Sigmoid colon (tissue), 7 donors: ENCODE data around the gene PPM1E. TPM values are rescaled to one million over a fixed set of nuclear protein-coding genes. Genes with fewer than 3 reads are reported as not detected.

Experiments
- DNase-seq: peaks from one replicate; pipeline ENCODE4 v3.0.0-alpha.2; 2019
- H3K27ac ChIP-seq, 4 donors: fragments of 200-600 bp; sonication (generic); one replicate each; pipeline ENCODE4 v1.5.1; 2016 to 2019; ENCODE audit warnings: mild to moderate bottlenecking in 1 of 4
- H3K27me3 ChIP-seq, 3 donors: fragments of 200-600 bp; sonication (generic); one replicate each; pipeline ENCODE4 v1.5.1; 2019; ENCODE audit warnings: mild to moderate bottlenecking in 1 of 3
- H3K36me3 ChIP-seq, 4 donors: fragments of 200-600 bp; sonication (generic); one replicate each; pipeline ENCODE4 v1.5.1; 2016 to 2019
- H3K4me1 ChIP-seq, 4 donors: fragments of 200-600 bp; sonication (generic); one replicate each; pipeline ENCODE4 v1.5.1; 2017 to 2019
- H3K4me3 ChIP-seq, 4 donors: fragments of 200-600 bp; sonication (generic); one replicate each; pipeline ENCODE4 v1.5.1; 2017 to 2019; ENCODE audit warnings: mild to moderate bottlenecking in 2 of 4, moderate library complexity in 1 of 4
- H3K9me3 ChIP-seq, 4 donors: fragments of 200-600 bp in 3 of 4; sonication (generic) in 3 of 4; one replicate each; pipeline versions ENCODE4 v1.5.1 to v1.6.1; 2013 to 2019
- EP300 ChIP-seq, 4 donors: sonication (generic); formaldehyde crosslinking; IDR thresholded peaks; one replicate each; pipeline ENCODE4 v1.6.1; 2017; ENCODE audit warnings: antibody characterized with exemption in 4 of 4
- POLR2A ChIP-seq, 2 donors: fragments of 450-650 bp; IDR thresholded peaks; one replicate each; pipeline ENCODE4 v1.6.1; 2016; ENCODE audit warnings: antibody characterized with exemption in 2 of 2, mild to moderate bottlenecking in 2 of 2, moderate library complexity in 2 of 2
- POLR2AphosphoS5 ChIP-seq, 4 donors: sonication (generic); formaldehyde crosslinking; IDR thresholded peaks; one replicate each; pipeline ENCODE4 v1.6.1; 2017; ENCODE audit warnings: antibody characterized with exemption in 4 of 4
- WGBS, 2 donors: extraction: QIAGEN DNeasy Blood & Tissue Kit; methylation state at CpG; one replicate each; pipeline ENCODE4 v1.1.7; 2013; 5-methylcytosine and 5-hydroxymethylcytosine counted together
- intact Hi-C: fragments of 100-400 bp; cut with DNase I; formaldehyde crosslinking; loops from one replicate; pipeline ENCODE4 v1.15.1; 2023
- polyA plus RNA-seq, 3 donors: library from polyadenylated mRNA; stranded (reverse); fragments of 200-250 nt; gene quantifications; one replicate each; pipeline ENCODE4 v1.2.3, GENCODE V29; 2013
- total RNA-seq, 4 donors: library from RNA; depleted of rRNA; stranded (reverse); fragments of >200 nt; gene quantifications; one replicate each; pipeline ENCODE4 v1.1.0, GENCODE V29; 2016
- TF ChIP-seq, protein P1 (sequence below), 4 experiments: fragments of 450-650 bp in 3 of 4; fragments of 200-600 bp in 1 of 4; IDR thresholded peaks; one replicate each; pipeline ENCODE4 v1.5.1; 2016 to 2019; ENCODE audit warnings: antibody characterized with exemption in 4 of 4, mild to moderate bottlenecking in 3 of 4, moderate library complexity in 2 of 4
- donor health status: healthy with polysubstance abuse.
- donor health status: Bipolar disorder and iron deficiency.
- donor health status: healthy.

PPM1E gene
- total and polyA plus RNA-seq, 7 donors, result 0.16 to 0.55 (median 0.36) TPM; not detected in 2

DNA sequence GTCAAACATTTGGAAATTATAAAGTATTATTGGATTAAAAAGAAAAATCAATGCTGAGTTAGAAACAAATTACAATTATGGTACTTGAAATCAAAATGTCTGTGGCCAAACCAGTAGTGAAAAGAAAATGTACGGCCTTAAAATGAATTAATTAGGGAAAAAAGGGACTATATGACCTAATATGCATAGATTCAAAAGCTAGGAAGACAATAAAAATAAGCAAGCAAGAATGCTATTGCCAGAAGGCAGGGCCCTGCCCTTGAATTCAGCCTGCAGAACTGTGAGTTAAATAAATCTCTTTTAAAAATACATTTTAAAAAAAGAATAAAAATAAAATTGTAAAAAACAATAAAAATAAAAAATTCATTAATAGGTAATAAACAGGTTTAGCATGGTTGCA, 262.4 kb downstream of the PPM1E start:
- H3K4me3 ChIP-seq, result no peak overlapping the region
- no peaks in the 10 kb centered on the region for H3K27me3 ChIP-seq
- H3K36me3 ChIP-seq, result peaks cover 0 to 25% (median 6%) of the 10 kb centered on the region in 4 donors
- no peak for TF ChIP-seq POLR2AphosphoS5 (IDR thresholded peaks at IDR 0.05)
- DNase-seq, result no peak
- intact Hi-C loops, result no loop called here
- H3K27ac ChIP-seq, result no peak overlapping the region
- H3K9me3 ChIP-seq, result no peaks in the 10 kb centered on the region
- WGBS, 2 donors, result 80 to 87% methylated on average over 1 of the region's 1 CpG
- H3K4me1 ChIP-seq, result no peaks in the 10 kb centered on the region

DNA sequence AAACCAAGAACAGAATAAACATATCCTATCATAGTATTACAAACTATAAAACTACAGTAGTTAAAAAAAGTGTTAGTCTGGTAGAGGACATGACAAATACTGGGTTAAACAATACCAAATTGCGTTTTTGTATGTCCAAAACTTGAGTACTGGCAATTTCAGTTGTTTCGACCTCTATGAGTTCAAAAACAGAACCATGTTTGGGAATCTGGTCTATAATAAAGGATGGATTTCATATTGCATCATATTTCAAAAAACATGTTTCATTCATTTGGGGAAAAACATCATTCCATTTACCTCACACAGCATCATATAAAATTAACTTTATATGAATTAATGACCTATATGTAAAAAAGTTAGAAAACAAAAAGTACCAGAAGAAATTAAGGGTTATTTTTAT, 269.3 kb downstream of the PPM1E start:
- WGBS, 2 donors, result 95 to 96% methylated on average over 2 of the region's 2 CpGs
- H3K36me3 ChIP-seq, result peaks cover 0 to 18% (median 7%) of the 10 kb centered on the region in 4 donors
- H3K27me3 ChIP-seq, result no peaks in the 10 kb centered on the region
- H3K9me3 ChIP-seq, result no peaks in the 10 kb centered on the region
- TF ChIP-seq POLR2AphosphoS5 (IDR thresholded peaks at IDR 0.05), result no peak
- TF ChIP-seq, protein P1, sequence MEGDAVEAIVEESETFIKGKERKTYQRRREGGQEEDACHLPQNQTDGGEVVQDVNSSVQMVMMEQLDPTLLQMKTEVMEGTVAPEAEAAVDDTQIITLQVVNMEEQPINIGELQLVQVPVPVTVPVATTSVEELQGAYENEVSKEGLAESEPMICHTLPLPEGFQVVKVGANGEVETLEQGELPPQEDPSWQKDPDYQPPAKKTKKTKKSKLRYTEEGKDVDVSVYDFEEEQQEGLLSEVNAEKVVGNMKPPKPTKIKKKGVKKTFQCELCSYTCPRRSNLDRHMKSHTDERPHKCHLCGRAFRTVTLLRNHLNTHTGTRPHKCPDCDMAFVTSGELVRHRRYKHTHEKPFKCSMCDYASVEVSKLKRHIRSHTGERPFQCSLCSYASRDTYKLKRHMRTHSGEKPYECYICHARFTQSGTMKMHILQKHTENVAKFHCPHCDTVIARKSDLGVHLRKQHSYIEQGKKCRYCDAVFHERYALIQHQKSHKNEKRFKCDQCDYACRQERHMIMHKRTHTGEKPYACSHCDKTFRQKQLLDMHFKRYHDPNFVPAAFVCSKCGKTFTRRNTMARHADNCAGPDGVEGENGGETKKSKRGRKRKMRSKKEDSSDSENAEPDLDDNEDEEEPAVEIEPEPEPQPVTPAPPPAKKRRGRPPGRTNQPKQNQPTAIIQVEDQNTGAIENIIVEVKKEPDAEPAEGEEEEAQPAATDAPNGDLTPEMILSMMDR (IDR thresholded peaks at IDR 0.05), result no peak
- no peak for TF ChIP-seq EP300 (IDR thresholded peaks at IDR 0.05)
- no peak for TF ChIP-seq POLR2A (IDR thresholded peaks at IDR 0.05)
- H3K4me3 ChIP-seq, result no peak overlapping the region
- intact Hi-C loops, result no loop called here
- no peaks in the 10 kb centered on the region for H3K4me1 ChIP-seq
- H3K27ac ChIP-seq, result no peak overlapping the region
- no peak for DNase-seq

DNA sequence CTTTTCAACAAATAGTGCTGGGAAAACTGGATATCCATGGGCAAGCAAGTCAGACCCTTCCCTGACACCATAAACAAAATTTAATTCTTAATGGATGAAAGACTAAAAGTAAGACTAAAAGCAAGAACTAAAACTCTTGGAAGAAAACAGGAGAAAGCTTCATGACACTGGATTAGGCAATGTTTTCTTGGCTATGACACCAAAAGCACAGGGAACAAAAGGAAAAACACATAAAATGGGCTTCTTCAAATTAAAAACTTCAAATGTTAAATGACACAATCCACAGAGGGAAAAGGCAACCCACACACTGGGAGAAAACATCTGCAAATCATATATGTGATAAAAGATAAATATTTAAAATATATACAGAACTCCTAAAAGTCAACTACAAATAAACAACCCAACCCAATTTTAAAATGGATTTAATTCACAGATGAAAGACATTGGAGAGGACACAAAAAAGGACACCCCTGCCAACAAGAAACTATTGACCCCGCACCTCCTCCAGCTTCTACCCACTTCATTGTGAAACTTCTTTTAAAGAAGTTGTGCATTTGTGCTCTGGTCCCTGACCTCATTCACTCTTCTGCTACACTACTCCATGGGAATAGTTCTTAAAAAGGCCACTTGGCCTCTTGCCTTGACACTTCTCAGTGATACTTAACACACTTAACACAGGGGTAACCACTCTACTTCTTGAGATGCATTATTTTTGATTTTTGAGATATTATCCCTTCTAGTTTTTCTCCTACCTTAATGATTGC, 270.7 kb downstream of the PPM1E start:
- Histone ChIP-seq H3K27ac (peak overlapping the region in 1 of 4 donors; percentile 21), H3K4me1 (no peaks in the 10 kb centered on the region), H3K36me3 (peaks cover 0 to 19% (median 4%) of the 10 kb centered on the region in 4 donors), H3K27me3 (no peaks in the 10 kb centered on the region), H3K9me3 (no peaks in the 10 kb centered on the region), H3K4me3 (no peak overlapping the region)
- TF ChIP-seq POLR2AphosphoS5 (IDR thresholded peaks at IDR 0.05), result no peak
- no peak for TF ChIP-seq POLR2A (IDR thresholded peaks at IDR 0.05)
- TF ChIP-seq EP300 (IDR thresholded peaks at IDR 0.05), result no peak
- TF ChIP-seq, protein P1 (IDR thresholded peaks at IDR 0.05), result no peak
- intact Hi-C loops, result no loop called here
- DNase-seq, result no peak
- WGBS, 2 donors, result 74 to 94% methylated on average over 1 of the region's 1 CpG

DNA sequence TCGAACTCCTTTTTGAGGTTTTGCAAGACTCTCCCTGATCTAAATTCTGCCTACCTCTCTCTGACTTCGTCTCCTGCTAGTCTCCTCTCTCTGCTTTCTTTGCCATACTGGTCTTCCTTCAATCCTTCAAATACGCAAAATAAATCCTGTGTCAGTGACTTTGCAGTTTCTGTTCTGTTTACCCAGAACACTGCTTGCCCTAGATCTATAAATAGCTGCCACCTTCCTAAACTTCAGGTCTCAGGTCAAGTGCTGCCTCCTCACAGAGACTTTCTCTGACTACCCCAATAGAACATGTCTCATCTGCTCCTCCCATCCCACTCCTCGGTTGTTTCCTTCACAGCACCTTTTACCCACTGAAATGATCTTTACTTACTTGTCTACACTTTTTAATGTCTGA, 272.1 kb downstream of the PPM1E start:
- H3K27me3 ChIP-seq, result no peaks in the 10 kb centered on the region
- intact Hi-C loops, result no loop called here
- no peak overlapping the region for H3K27ac ChIP-seq
- H3K4me3 ChIP-seq, result no peak overlapping the region
- TF ChIP-seq POLR2AphosphoS5 (IDR thresholded peaks at IDR 0.05) (no peak), POLR2A (IDR thresholded peaks at IDR 0.05) (no peak)
- TF ChIP-seq, protein P1 (IDR thresholded peaks at IDR 0.05), result no peak
- H3K9me3 ChIP-seq, result no peaks in the 10 kb centered on the region
- H3K36me3 ChIP-seq, result peaks cover 0 to 30% (median 4%) of the 10 kb centered on the region in 4 donors
- no peak for DNase-seq
- WGBS, 2 donors, result 80 to 82% methylated on average over 4 of the region's 4 CpGs
- no peaks in the 10 kb centered on the region for H3K4me1 ChIP-seq

DNA sequence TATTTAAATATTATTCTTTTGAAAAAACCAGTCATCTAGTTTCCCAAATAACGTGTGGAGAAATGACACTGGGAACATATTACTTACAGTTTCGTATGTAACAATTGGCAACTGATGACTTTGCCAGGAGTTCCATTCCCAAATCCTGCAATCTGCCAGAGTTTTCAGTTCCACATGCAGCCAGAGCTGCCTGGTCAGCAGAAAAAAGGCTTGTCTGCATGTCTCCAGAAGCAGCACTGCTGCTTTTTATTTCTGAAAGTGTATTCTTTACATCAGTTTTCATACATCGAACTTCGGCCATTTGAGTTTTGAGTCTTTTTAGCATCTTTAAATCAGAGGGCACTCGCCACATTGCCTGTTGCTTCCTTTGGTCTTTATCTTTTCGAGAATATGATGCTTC, 272.7 kb downstream of the PPM1E start:
- TF ChIP-seq, protein P1 (IDR thresholded peaks at IDR 0.05), result no peak
- TF ChIP-seq POLR2A (IDR thresholded peaks at IDR 0.05) (no peak), EP300 (IDR thresholded peaks at IDR 0.05) (no peak), POLR2AphosphoS5 (IDR thresholded peaks at IDR 0.05) (no peak)
- Histone ChIP-seq H3K9me3 (no peaks in the 10 kb centered on the region), H3K36me3 (peaks cover 0 to 33% (median 4%) of the 10 kb centered on the region in 4 donors), H3K27me3 (no peaks in the 10 kb centered on the region), H3K4me1 (no peaks in the 10 kb centered on the region), H3K4me3 (no peak overlapping the region), H3K27ac (no peak overlapping the region)
- intact Hi-C loops, result no loop called here
- 94 to 95% methylated on average over 6 of the region's 6 CpGs for WGBS, 2 donors
- no peak for DNase-seq
